Testis (tissue), 2 donors: ENCODE measurements around the gene UGT1A8.

Experiments used
- CTCF ChIP-seq, 3 experiments: fragments of 450-650 bp in 2 of 3; fragments of 200-600 bp in 1 of 3; sonication (generic) in 1 of 3; IDR thresholded peaks; one replicate each; pipeline ENCODE4 v1.5.1; 2016 to 2019; ENCODE audit warnings: antibody characterized with exemption in 3 of 3, mild to moderate bottlenecking in 2 of 3, moderate library complexity in 1 of 3
- POLR2A ChIP-seq: fragments of 450-650 bp; IDR thresholded peaks from one replicate; pipeline ENCODE4 v1.6.1; 2017; ENCODE audit warnings: antibody characterized with exemption, mild to moderate bottlenecking, moderate library complexity

- TF ChIP-seq CTCF (IDR thresholded peaks at IDR 0.05), result no peak
- no peak for TF ChIP-seq POLR2A
These were observed 182.8 kb downstream of the UGT1A8 start for GRCh38 chr2:233800208-233800607.
